Tibial nerve (tissue), 4 donors: ENCODE data around the gene OSBPL9. TPM values are rescaled to one million over a fixed set of nuclear protein-coding genes. Genes with fewer than 3 reads are reported as not detected.

Source experiments
- DNase-seq, 2 donors: peaks; one replicate each; pipeline ENCODE4 v3.0.0-alpha.2; 2019; ENCODE audit warnings: low spot score in 2 of 2
- H3K27ac ChIP-seq, 4 donors: fragments of 200-600 bp; sonication (generic) in 3 of 4; one replicate each; pipeline ENCODE4 v1.5.1; 2017 to 2019; ENCODE audit warnings: mild to moderate bottlenecking in 1 of 4
- H3K27me3 ChIP-seq, 2 donors: fragments of 200-600 bp; sonication (generic) in 1 of 2; one replicate each; pipeline versions ENCODE4 v1.5.1 to v1.6.0; 2017 to 2019
- H3K36me3 ChIP-seq, 3 donors: fragments of 200-600 bp; sonication (generic); one replicate each; pipeline ENCODE4 v1.5.1; 2018 to 2019
- H3K4me1 ChIP-seq, 4 donors: fragments of 200-600 bp; sonication (generic) in 3 of 4; one replicate each; pipeline ENCODE4 v1.5.1; 2017 to 2019
- H3K4me3 ChIP-seq, 4 donors: fragments of 200-600 bp; sonication (generic) in 3 of 4; one replicate each; pipeline ENCODE4 v1.5.1; 2017 to 2019; ENCODE audit warnings: mild to moderate bottlenecking in 1 of 4, moderate library complexity in 1 of 4
- H3K9me3 ChIP-seq, 4 donors: fragments of 200-600 bp; sonication (generic) in 3 of 4; one replicate each; pipeline ENCODE4 v1.5.1; 2017 to 2019
- EP300 ChIP-seq, 2 donors: sonication (generic); formaldehyde crosslinking; IDR thresholded peaks; one replicate each; pipeline ENCODE4 v1.6.1; 2017; ENCODE audit warnings: antibody characterized with exemption in 2 of 2, mild to moderate bottlenecking in 1 of 2
- POLR2A ChIP-seq, 2 donors: fragments of 450-650 bp; IDR thresholded peaks; one replicate each; pipeline ENCODE4 v1.6.1; 2017; ENCODE audit warnings: antibody characterized with exemption in 2 of 2, mild to moderate bottlenecking in 2 of 2, moderate library complexity in 2 of 2
- WGBS, 2 donors: methylation state at CpG; one replicate each; pipeline ENCODE4 v1.1.5; 2018; 5-methylcytosine and 5-hydroxymethylcytosine counted together
- total RNA-seq, 4 donors: library from RNA; depleted of rRNA; stranded (reverse); fragments of >200 nt; gene quantifications; one replicate each; pipeline ENCODE4 v1.1.0, GENCODE V29; 2016
- TF ChIP-seq, protein P1 (sequence below), 5 experiments: fragments of 200-600 bp in 3 of 5; fragments of 450-650 bp in 2 of 5; sonication (generic) in 3 of 5; IDR thresholded peaks; one replicate each; pipeline ENCODE4 v1.5.1; 2016 to 2019; ENCODE audit warnings: antibody characterized with exemption in 5 of 5, mild to moderate bottlenecking in 3 of 5, moderate library complexity in 2 of 5

OSBPL9 gene
- total RNA-seq, 4 donors from 2014 or later = 86.1 to 132 (median 96.9) TPM

DNA sequence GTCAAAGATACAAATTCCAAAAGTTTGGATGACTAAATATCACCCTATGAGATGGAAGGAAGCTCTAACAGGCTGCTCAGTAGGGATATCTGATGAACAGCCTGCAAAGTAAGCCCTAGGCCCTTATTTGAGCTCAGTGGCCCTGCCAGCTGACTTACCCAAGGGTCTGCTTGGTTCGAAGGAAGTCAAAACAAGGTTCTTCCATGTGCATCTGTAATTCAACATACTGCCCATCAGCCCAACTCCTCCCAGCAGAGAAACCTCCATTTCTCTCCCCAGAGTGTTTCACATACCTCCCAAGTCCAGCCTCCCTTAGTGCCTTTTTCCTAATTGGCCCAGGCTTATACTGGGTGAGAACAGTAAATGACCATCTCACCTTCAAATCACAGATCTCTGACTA lies 175.0 kb downstream of the OSBPL9 start:
- Histone ChIP-seq H3K9me3 (no peaks in the 10 kb centered on the region), H3K27ac (no peak overlapping the region), H3K4me3 (no peak overlapping the region), H3K27me3 (no peaks in the 10 kb centered on the region), H3K4me1 (no peaks in the 10 kb centered on the region), H3K36me3 (peaks cover 0 to 99% (median 20%) of the 10 kb centered on the region in 3 donors)
- DNase-seq = no peak
- TF ChIP-seq, protein P1, sequence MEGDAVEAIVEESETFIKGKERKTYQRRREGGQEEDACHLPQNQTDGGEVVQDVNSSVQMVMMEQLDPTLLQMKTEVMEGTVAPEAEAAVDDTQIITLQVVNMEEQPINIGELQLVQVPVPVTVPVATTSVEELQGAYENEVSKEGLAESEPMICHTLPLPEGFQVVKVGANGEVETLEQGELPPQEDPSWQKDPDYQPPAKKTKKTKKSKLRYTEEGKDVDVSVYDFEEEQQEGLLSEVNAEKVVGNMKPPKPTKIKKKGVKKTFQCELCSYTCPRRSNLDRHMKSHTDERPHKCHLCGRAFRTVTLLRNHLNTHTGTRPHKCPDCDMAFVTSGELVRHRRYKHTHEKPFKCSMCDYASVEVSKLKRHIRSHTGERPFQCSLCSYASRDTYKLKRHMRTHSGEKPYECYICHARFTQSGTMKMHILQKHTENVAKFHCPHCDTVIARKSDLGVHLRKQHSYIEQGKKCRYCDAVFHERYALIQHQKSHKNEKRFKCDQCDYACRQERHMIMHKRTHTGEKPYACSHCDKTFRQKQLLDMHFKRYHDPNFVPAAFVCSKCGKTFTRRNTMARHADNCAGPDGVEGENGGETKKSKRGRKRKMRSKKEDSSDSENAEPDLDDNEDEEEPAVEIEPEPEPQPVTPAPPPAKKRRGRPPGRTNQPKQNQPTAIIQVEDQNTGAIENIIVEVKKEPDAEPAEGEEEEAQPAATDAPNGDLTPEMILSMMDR (IDR thresholded peaks at IDR 0.05) = no peak
- TF ChIP-seq EP300 (IDR thresholded peaks at IDR 0.05) (no peak), POLR2A (IDR thresholded peaks at IDR 0.05) (no peak)
- WGBS, 2 donors = 81 to 84% methylated on average over 1 of the region's 1 CpG

DNA sequence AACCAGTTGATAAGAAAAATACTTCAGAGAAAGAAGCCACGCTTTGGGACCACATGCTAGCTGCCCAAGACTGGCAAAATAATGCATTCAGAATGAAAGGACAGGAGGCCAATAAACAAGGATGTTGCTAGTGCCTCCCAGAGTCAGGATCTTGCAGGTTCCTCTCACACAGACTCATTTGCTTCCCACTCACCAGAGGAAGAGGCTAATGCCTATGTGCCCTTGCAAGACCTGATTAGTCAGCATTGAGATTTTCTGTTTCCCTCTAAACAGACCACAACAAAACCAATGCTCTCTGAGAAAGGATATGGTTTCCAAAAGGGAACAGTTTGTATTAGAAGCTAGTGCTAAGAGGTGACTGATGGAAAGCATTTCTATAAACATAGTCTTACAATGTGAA lies 176.0 kb downstream of the OSBPL9 start:
- Histone ChIP-seq H3K36me3 (peaks cover 0 to 99% (median 23%) of the 10 kb centered on the region in 3 donors), H3K27ac (peak overlapping the region in 1 of 4 donors; percentile 33), H3K9me3 (no peaks in the 10 kb centered on the region), H3K4me1 (no peaks in the 10 kb centered on the region), H3K4me3 (no peak overlapping the region), H3K27me3 (no peaks in the 10 kb centered on the region)
- 94 to 97% methylated on average over 1 of the region's 1 CpG for WGBS, 2 donors
- no peak for DNase-seq
- no peak for TF ChIP-seq POLR2A (IDR thresholded peaks at IDR 0.05)
- peak in 1 of 2 donors; percentile 19 for TF ChIP-seq EP300 (IDR thresholded peaks at IDR 0.05)

DNA sequence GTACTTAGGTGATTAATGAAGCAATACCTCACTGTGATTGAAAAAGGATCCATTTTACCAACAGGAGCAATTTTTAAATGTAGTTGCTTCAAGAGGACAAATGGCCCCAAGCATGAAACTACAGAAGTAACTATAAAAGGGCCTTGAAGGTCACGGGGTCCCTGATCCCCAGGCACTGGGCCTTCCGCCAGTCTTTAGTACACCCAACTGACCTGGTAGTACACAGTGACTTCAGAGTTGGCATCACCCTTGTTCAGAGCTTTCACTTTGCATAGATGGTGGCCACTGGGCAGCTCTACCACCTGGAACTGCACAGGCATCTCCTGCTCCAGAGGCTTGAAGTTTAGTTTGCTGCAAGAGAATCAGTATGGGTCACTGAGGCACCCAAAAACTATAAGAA lies 177.4 kb downstream of the OSBPL9 start:
- no peaks in the 10 kb centered on the region for H3K4me1 ChIP-seq
- H3K9me3 ChIP-seq = no peaks in the 10 kb centered on the region
- 96 to 98% methylated on average over 2 of the region's 2 CpGs for WGBS, 2 donors
- no peak overlapping the region for H3K4me3 ChIP-seq
- H3K27ac ChIP-seq = no peak overlapping the region
- no peaks in the 10 kb centered on the region for H3K27me3 ChIP-seq
- no peak for TF ChIP-seq POLR2A (IDR thresholded peaks at IDR 0.05)
- no peak for TF ChIP-seq EP300 (IDR thresholded peaks at IDR 0.05)
- TF ChIP-seq, protein P1 (IDR thresholded peaks at IDR 0.05) = no peak
- peaks cover 0 to 97% (median 20%) of the 10 kb centered on the region in 3 donors for H3K36me3 ChIP-seq
- no peak for DNase-seq

DNA sequence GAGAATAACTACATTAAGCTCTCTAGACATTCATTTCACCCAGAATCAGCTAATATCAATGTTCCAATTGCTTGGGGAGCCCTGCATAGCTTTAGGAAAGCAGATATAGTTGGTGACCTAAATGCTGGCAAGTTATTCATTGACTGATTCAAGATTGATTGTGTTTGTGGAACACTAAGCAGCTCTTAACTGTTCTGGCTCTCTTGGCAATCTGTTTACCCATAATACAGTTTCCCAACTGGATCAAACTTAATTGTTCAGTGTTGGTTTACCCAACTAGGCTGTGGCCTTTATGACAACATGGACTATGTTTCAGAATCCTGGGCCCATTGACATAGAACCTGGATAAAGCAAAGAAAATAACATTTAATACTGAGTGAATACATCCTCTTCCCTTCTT lies 178.0 kb downstream of the OSBPL9 start:
- Histone ChIP-seq H3K36me3 (peaks cover 0 to 97% (median 20%) of the 10 kb centered on the region in 3 donors), H3K27ac (no peak overlapping the region)

DNA sequence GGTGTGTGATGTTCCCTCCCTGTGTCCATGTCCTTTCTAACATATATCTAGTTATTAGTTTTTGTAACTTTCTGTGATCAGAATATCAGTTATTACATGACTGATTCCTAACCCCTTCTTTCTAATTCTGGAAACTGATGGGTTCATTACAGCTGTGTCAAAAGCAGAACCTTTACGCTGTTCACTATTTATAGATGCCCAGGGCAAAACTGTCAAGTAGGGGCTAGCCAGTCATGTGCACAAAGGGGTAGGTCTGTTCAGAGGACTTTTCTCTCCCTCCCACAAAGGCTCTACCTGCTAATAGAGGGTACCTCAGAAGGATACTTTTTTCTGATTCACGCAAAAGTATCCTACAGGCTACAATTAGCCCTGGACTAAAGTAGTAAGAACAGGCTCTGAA lies 182.5 kb downstream of the OSBPL9 start:
- H3K4me1 ChIP-seq = no peaks in the 10 kb centered on the region
- TF ChIP-seq POLR2A (IDR thresholded peaks at IDR 0.05) = no peak
- no peak for TF ChIP-seq EP300 (IDR thresholded peaks at IDR 0.05)
- TF ChIP-seq, protein P1 (IDR thresholded peaks at IDR 0.05) = no peak
- H3K4me3 ChIP-seq = no peak overlapping the region
- 90 to 93% methylated on average over 2 of the region's 2 CpGs for WGBS, 2 donors
- H3K27me3 ChIP-seq = no peaks in the 10 kb centered on the region
- no peak overlapping the region for H3K27ac ChIP-seq
- H3K9me3 ChIP-seq = no peaks in the 10 kb centered on the region
- no peak for DNase-seq
- peaks cover 0 to 96% (median 12%) of the 10 kb centered on the region in 3 donors for H3K36me3 ChIP-seq

More for the DNA sequence above, 178.0 kb downstream of the OSBPL9 start:
- Histone ChIP-seq H3K9me3 (no peaks in the 10 kb centered on the region), H3K4me3 (no peak overlapping the region), H3K4me1 (no peaks in the 10 kb centered on the region), H3K27me3 (no peaks in the 10 kb centered on the region)
- DNase-seq = no peak
- TF ChIP-seq POLR2A (IDR thresholded peaks at IDR 0.05) = no peak
- TF ChIP-seq EP300 (IDR thresholded peaks at IDR 0.05) = no peak
- TF ChIP-seq, protein P1 (IDR thresholded peaks at IDR 0.05) = no peak

DNA sequence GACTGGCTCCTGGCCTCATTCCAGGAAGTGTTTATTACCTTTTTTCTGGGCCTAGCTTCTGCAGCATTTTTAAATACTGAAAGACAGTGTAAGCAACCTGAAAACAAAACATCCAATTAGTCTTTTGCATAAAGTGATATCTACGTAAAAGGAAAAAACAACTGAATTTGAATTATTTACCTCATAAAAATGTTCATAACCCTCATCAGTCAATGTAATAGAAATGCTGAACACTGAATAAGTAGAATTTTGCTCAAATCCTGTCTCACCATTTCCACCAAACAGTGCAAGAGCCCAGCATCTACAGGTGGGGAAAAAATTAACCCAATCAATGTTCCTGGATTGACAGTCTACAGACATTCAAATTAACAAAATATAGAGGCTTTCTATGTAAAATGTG lies 197.6 kb downstream of the OSBPL9 start:
- Histone ChIP-seq H3K4me3 (no peak overlapping the region), H3K27ac (no peak overlapping the region), H3K27me3 (no peaks in the 10 kb centered on the region), H3K36me3 (peaks cover 0 to 77% (median 0%) of the 10 kb centered on the region in 3 donors), H3K9me3 (no peaks in the 10 kb centered on the region), H3K4me1 (peaks cover 0 to 3% (median 0%) of the 10 kb centered on the region in 4 donors)
- no peak for TF ChIP-seq POLR2A (IDR thresholded peaks at IDR 0.05)
- no peak for TF ChIP-seq EP300 (IDR thresholded peaks at IDR 0.05)
- TF ChIP-seq, protein P1 (IDR thresholded peaks at IDR 0.05) = no peak
- 94 to 98% methylated on average over 1 of the region's 1 CpG for WGBS, 2 donors
- DNase-seq = no peak
